ENCODE measurements around the gene HSD17B1.

DNA sequence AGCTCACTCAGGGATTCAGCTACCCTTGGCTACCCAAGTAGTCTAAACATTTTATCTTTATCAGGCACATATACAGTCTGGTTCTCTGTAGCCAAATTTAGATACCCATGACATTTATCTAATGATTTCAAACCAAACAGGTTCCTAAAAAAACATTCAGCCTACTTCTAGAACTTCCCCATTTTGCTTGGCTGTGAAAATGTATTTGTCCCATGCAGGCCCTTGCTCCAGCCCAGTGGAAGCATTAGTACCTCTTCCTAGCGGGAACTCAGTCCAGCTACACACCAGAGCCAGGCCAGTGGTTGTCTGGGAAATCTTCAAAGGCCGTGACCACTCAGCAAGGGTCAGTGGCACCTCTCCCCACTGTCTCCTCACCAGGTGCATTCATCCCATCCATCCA lies 42.9 kb upstream of the HSD17B1 start:
- TF ChIP-seq CTCF (IDR thresholded peaks at IDR 0.05; ENCODE audit: low read depth, low read length) (no peak), EZH2phosphoT487 (IDR thresholded peaks at IDR 0.05; ENCODE audit: low read depth) (no peak)
